Left lung (tissue), 10 donors: ENCODE measurements around the gene VRK1. TPM values are rescaled to one million over a fixed set of nuclear protein-coding genes. Genes with fewer than 3 reads are reported as not detected.

ENCODE experiments used
- ATAC-seq: fragments of 200-7000 bp; cut with Tn5 transposase; one replicate; pipeline ENCODE4 v1.9.1; 2020; ENCODE audit warnings: moderate library complexity
- DNase-seq, 4 donors: peaks; one replicate each; pipeline ENCODE4 v3.0.0-alpha.2; 2013 to 2020
- H3K27ac ChIP-seq, 2 donors: fragments of 200-600 bp; sonication (generic) in 1 of 2; one replicate each; pipeline versions ENCODE4 v1.5.0 to v1.8.0; 2020 to 2021
- H3K27me3 ChIP-seq, 2 donors: fragments of 200-600 bp; sonication (generic) in 1 of 2; one replicate each; pipeline versions ENCODE4 v1.5.0 to v1.8.0; 2020 to 2021
- H3K36me3 ChIP-seq, 2 donors: fragments of 200-600 bp; sonication (generic) in 1 of 2; one replicate each; pipeline versions ENCODE4 v1.5.0 to v1.8.0; 2020 to 2021
- H3K4me1 ChIP-seq, 2 donors: fragments of 200-600 bp; one replicate each; pipeline ENCODE4 v1.8.0; 2021
- H3K4me3 ChIP-seq, 2 donors: fragments of 200-600 bp; sonication (generic) in 1 of 2; one replicate each; pipeline versions ENCODE4 v1.5.0 to v1.8.0; 2020 to 2021; ENCODE audit warnings: mild to moderate bottlenecking in 1 of 2
- H3K9me3 ChIP-seq, 2 donors: fragments of 200-600 bp; sonication (generic) in 1 of 2; one replicate each; pipeline versions ENCODE4 v1.5.0 to v1.8.0; 2020 to 2021
- intact Hi-C, 2 donors: fragments of 100-400 bp; cut with DNase I; formaldehyde crosslinking; loops; one replicate each; pipeline versions ENCODE4 v1.11.2 to v1.14.2; 2022
- polyA plus RNA-seq, 6 donors: library from polyadenylated mRNA; unstranded; fragments of 120-200 nt; gene quantifications; one replicate each; pipeline ENCODE4 v1.2.1, GENCODE V29; 2013; ENCODE audit not compliant: insufficient read length in 6 of 6
- total RNA-seq, 2 donors: library from RNA; stranded (reverse); fragmentation: NEBNext Ultra II Directional; extraction: Animal tissue kit (Norgen Biotek cat#: 25700); gene quantifications; one replicate each; pipeline ENCODE4 v1.2.1, GENCODE V29; 2021
- TF ChIP-seq, protein P1 (sequence below), 2 donors: fragments of 200-600 bp; sonication (generic) in 1 of 2; IDR thresholded peaks; one replicate each; pipeline versions ENCODE4 v1.5.0 to v1.8.0; 2021; ENCODE audit warnings: antibody characterized with exemption in 2 of 2
- donor health status: DM: no; HTN: yes; CAD: no.
- donor health status: DM: no; HTN: no; CAD: no.

VRK1 gene
- total and polyA plus RNA-seq, 8 donors, result 9.7 to 26.1 (median 19.7) TPM

DNA sequence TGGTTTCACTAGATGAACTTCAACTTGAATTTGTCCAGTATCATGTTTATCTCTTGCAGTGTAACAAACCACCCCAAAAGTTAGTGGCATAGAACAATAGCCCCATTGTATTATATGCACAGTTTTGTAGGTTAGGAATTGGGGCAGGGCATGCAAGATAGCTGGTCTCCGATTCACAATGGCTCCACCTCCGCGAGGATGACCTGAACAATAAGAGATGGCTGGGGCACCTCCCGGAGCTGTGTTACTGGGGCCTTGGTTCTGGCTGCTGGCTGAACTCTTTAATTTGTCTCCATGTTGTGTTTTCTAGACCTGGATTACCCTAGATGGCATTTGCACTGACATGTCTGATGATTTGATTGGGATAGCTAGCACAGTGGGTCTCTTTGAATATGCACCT, 20.4 kb upstream of the VRK1 start:
- ATAC-seq (no peak), DNase-seq (no peak)
- Histone ChIP-seq H3K36me3 (no peaks in the 10 kb centered on the region), H3K27me3 (peaks cover 0 to 18% of the 10 kb centered on the region in 2 donors), H3K4me1 (no peaks in the 10 kb centered on the region), H3K4me3 (no peak overlapping the region), H3K27ac (no peak overlapping the region), H3K9me3 (no peaks in the 10 kb centered on the region)
- TF ChIP-seq, protein P1, sequence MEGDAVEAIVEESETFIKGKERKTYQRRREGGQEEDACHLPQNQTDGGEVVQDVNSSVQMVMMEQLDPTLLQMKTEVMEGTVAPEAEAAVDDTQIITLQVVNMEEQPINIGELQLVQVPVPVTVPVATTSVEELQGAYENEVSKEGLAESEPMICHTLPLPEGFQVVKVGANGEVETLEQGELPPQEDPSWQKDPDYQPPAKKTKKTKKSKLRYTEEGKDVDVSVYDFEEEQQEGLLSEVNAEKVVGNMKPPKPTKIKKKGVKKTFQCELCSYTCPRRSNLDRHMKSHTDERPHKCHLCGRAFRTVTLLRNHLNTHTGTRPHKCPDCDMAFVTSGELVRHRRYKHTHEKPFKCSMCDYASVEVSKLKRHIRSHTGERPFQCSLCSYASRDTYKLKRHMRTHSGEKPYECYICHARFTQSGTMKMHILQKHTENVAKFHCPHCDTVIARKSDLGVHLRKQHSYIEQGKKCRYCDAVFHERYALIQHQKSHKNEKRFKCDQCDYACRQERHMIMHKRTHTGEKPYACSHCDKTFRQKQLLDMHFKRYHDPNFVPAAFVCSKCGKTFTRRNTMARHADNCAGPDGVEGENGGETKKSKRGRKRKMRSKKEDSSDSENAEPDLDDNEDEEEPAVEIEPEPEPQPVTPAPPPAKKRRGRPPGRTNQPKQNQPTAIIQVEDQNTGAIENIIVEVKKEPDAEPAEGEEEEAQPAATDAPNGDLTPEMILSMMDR (IDR thresholded peaks at IDR 0.05), result no peak
- intact Hi-C loops, result no loop called here

DNA sequence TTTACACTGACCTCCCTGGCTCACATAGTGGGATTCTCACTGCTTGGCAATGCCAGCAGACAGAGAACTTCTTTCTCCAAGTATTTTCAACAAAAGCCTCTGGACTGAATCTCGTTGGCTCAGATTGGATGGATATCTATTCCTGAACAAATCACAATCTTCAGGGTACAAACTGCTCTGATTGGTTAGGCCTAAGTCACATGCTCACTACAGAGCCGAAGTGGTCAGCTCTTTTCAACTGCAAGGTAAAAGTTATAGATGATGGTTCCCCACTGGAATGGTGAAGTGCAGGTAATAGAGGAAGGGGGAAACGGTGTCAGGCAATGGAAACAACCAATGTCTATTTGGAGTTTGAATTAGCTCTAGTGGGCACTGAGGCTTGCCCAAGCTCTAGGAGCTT, 16.7 kb upstream of the VRK1 start:
- DNase-seq, result no peak
- no peaks in the 10 kb centered on the region for H3K9me3 ChIP-seq
- no peak overlapping the region for H3K27ac ChIP-seq
- H3K4me1 ChIP-seq, result peaks cover 0 to 15% of the 10 kb centered on the region in 2 donors
- no peaks in the 10 kb centered on the region for H3K36me3 ChIP-seq
- peaks cover 0 to 18% of the 10 kb centered on the region in 2 donors for H3K27me3 ChIP-seq
- no peak overlapping the region for H3K4me3 ChIP-seq
- ATAC-seq, result no peak
- TF ChIP-seq, protein P1 (IDR thresholded peaks at IDR 0.05), result no peak
- intact Hi-C loops, result no loop called here

DNA sequence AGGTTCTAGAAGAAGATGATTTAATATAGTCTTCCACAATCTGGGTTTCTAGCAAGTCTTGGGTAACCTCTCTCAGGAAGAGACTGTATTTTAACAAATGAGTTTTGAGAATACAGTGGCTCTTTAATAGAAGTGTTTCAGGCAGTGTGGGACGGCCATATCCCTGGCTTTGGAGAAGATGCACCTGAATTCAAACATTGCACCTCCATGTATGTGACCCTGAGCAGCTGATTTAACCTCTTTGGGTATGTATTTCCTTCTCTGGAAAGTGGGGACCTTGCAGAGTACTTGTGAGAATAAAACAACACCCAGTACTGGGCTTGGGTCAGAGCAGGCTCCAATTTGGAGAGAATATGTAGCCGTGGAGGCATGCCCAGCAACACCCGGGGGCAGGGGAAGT, 15.8 kb upstream of the VRK1 start:
- no peak overlapping the region for H3K4me3 ChIP-seq
- DNase-seq, result no peak
- peaks cover 0 to 15% of the 10 kb centered on the region in 2 donors for H3K4me1 ChIP-seq
- no peak for ATAC-seq
- H3K36me3 ChIP-seq, result no peaks in the 10 kb centered on the region
- intact Hi-C loops, result no loop called here
- H3K27ac ChIP-seq, result no peak overlapping the region
- H3K9me3 ChIP-seq, result no peaks in the 10 kb centered on the region
- peaks cover 0 to 18% of the 10 kb centered on the region in 2 donors for H3K27me3 ChIP-seq
- TF ChIP-seq, protein P1 (IDR thresholded peaks at IDR 0.05), result no peak

DNA sequence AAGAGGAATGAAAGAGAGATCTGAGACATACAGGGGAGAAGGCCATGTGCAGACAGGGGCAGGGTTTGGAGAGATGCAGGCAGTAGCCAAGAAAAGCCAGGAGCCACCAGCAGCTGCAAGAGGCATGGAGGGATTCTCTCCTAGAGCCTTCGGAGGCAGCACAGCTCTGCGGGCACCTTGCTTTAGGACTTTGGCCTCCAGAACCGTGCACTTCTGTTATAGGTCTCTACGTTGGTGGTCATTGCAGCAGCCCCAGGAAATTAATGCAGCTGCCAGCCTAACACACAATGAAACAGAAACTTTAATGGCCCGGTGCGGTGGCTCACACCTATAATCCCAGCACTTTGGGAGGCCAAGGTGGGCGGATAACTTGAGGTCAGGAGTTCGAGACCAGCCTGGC, 14.7 kb upstream of the VRK1 start:
- TF ChIP-seq, protein P1 (IDR thresholded peaks at IDR 0.05), result no peak

DNA sequence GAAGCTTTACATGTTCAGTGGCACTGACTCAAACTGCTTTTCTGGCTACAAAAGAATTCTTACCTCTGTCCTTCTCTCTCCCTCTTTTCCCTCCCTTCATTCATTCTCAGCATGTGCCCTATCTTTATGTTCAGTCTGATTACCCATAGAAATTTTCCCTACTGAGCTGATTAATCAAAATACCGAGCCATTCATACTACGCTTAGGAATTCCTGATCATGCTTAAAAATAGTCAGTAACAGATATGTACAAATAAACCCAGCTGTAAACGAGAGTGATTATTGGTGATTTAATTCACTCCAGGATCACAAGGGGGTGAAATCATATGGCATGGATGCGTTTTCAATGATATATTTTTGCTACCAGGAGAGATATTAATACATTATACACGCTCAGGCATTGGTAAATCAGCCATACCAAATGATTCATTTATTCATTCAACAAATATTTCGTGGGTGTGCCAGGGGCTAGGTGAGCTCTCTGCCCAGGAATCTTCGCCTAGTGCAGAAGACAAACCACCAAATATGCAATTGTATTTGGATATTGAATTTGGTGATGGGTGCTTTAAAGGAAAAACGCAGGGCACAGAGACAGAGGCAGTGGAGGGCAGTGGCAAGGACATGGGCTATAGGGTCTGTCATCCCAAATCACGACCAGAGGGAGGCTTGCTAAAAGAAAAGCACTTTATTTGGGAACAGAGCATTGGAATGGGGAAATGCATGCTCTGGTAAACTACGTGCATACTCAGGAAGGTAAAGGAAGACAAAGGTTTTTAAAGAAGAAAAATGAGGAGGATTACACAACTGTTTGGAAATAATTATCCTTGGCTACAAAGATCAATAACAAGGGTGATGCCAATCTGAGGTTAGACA, 13.9 kb upstream of the VRK1 start:
- Histone ChIP-seq H3K27me3 (peaks cover 0 to 10% of the 10 kb centered on the region in 2 donors), H3K36me3 (no peaks in the 10 kb centered on the region), H3K4me1 (peaks cover 0 to 15% of the 10 kb centered on the region in 2 donors), H3K27ac (peak overlapping the region in 1 of 2 donors; percentile 65), H3K9me3 (no peaks in the 10 kb centered on the region), H3K4me3 (no peak overlapping the region)
- TF ChIP-seq, protein P1 (IDR thresholded peaks at IDR 0.05), result no peak
- DNase-seq (no peak), ATAC-seq (no peak)
- intact Hi-C loops, result no loop called here

More for the DNA sequence above, 14.7 kb upstream of the VRK1 start:
- DNase-seq (no peak), ATAC-seq (no peak)
- H3K4me3 ChIP-seq, result no peak overlapping the region
- peaks cover 0 to 18% of the 10 kb centered on the region in 2 donors for H3K27me3 ChIP-seq
- H3K9me3 ChIP-seq, result no peaks in the 10 kb centered on the region
- intact Hi-C loops, result no loop called here
- peaks cover 0 to 15% of the 10 kb centered on the region in 2 donors for H3K4me1 ChIP-seq
- H3K36me3 ChIP-seq, result no peaks in the 10 kb centered on the region
- H3K27ac ChIP-seq, result no peak overlapping the region
